ENCODE results near the gene CSDE1. TPM values are rescaled to one million over a fixed set of nuclear protein-coding genes. Genes with fewer than 3 reads are reported as not detected.

Gene CSDE1
- polyA plus RNA-seq, 1 of the 3 experiments (the other 2 are of a cell fraction), result 151 TPM

- H3K27me3 ChIP-seq (ENCODE audit: insufficient read depth), result no peaks in the 10 kb centered on the region; the same call in 1 of the 2 replicates
- no peaks in the 10 kb centered on the region for H3K79me2 ChIP-seq (ENCODE audit: insufficient read depth)
- no peak overlapping the region for H3K4me2 ChIP-seq
- H3K9me3 ChIP-seq, result no peaks in the 10 kb centered on the region
- no peak for TF ChIP-seq JUND (IDR thresholded peaks at IDR 0.05)
- TF ChIP-seq EZH2phosphoT487 (IDR thresholded peaks at IDR 0.05; ENCODE audit: borderline replicate concordance, low read depth), result no peak
- TF ChIP-seq NRF1 (IDR thresholded peaks at IDR 0.05; ENCODE audit: low read depth, low read length), result no peak
- no peak for TF ChIP-seq PBX3 (IDR thresholded peaks at IDR 0.05)
- no peak for TF ChIP-seq CHD2 (IDR thresholded peaks at IDR 0.05; ENCODE audit: low read length, partially characterized antibody)
- no peak for TF ChIP-seq TEAD4 (IDR thresholded peaks at IDR 0.05; ENCODE audit: borderline replicate concordance, insufficient read depth)
- CTCF ChIA-PET, result no interaction called here
- H2AFZ ChIP-seq (ENCODE audit: low read depth), result no peak overlapping the region
- peaks cover 30% of the 10 kb centered on the region for H3F3A ChIP-seq (replicated peaks; ENCODE audit: insufficient read depth)
- 9% methylated on average over 4 of the region's 4 CpGs for WGBS (ENCODE audit: low lambda C conversion rate)
- no peak for DNase-seq
- H3K27ac ChIP-seq (ENCODE audit: low read depth in 2 of 2, low read length in 1 of 2), result no peak overlapping the region
- no peaks in the 10 kb centered on the region for H3K9me2 ChIP-seq
- no peaks in the 10 kb centered on the region; a peak in 1 of 4 replicates for H3K4me1 ChIP-seq (ENCODE audit: control insufficient read depth in 1 of 2, insufficient read depth in 2 of 2, low read depth in 1 of 2, low read length in 1 of 2)
- no peak overlapping the region for H3K4me3 ChIP-seq (ENCODE audit: low read depth in 2 of 2, low read length in 1 of 2)
- POLR2A ChIA-PET, result no interaction called here
- no peak overlapping the region for H3K9ac ChIP-seq
- H3K36me3 ChIP-seq (replicated peaks in 1 of 2; ENCODE audit: control insufficient read depth in 1 of 2, insufficient read depth in 2 of 2, low read length in 1 of 2), result peaks cover 5 to 12% of the 10 kb centered on the region in 2 experiments
- no peaks in the 10 kb centered on the region for H4K20me1 ChIP-seq (ENCODE audit: insufficient read depth)
These were observed 57.7 kb downstream of the CSDE1 start for GRCh38 chr1:114700036-114700600.

GRCh38 chr1:114696810-114697209 is 61.0 kb downstream of the CSDE1 start:
- Histone ChIP-seq H3F3A (replicated peaks; ENCODE audit: insufficient read depth) (no peaks in the 10 kb centered on the region), H4K20me1 (ENCODE audit: insufficient read depth) (no peaks in the 10 kb centered on the region), H3K4me2 (no peak overlapping the region), H3K27me3 (ENCODE audit: insufficient read depth) (no peaks in the 10 kb centered on the region; the same call in 1 of the 2 replicates), H2AFZ (ENCODE audit: low read depth) (no peak overlapping the region), H3K9me2 (no peaks in the 10 kb centered on the region), H3K79me2 (ENCODE audit: insufficient read depth) (no peaks in the 10 kb centered on the region), H3K4me3 (ENCODE audit: low read depth in 2 of 2, low read length in 1 of 2) (no peak overlapping the region), H3K4me1 (ENCODE audit: control insufficient read depth in 1 of 2, insufficient read depth in 2 of 2, low read depth in 1 of 2, low read length in 1 of 2) (no peaks in the 10 kb centered on the region), H3K36me3 (replicated peaks in 1 of 2; ENCODE audit: control insufficient read depth in 1 of 2, insufficient read depth in 2 of 2, low read length in 1 of 2) (no peaks in the 10 kb centered on the region), H3K9ac (no peak overlapping the region), H3K9me3 (no peaks in the 10 kb centered on the region), H3K27ac (ENCODE audit: low read depth in 2 of 2, low read length in 1 of 2) (no peak overlapping the region)
- CTCF ChIA-PET, result interaction anchor here (0.9 kb wide), 1 partner anchor 350 kb away, joined by 3 read pairs; no protein-coding TSS in a partner anchor
- DNase-seq, result no peak
- POLR2A ChIA-PET, result no interaction called here
- TF ChIP-seq RFX5 (IDR thresholded peaks at IDR 0.05; ENCODE audit: low read length) (no peak), USF2 (IDR thresholded peaks at IDR 0.05; ENCODE audit: borderline replicate concordance, low read depth, low read length) (no peak), REST (IDR thresholded peaks at IDR 0.05; ENCODE audit: low read depth, low read length) (no peak), PBX3 (IDR thresholded peaks at IDR 0.05) (no peak), ELF1 (IDR thresholded peaks at IDR 0.05) (no peak), TCF12 (IDR thresholded peaks at IDR 0.05) (no peak), IRF3 (IDR thresholded peaks at IDR 0.05; ENCODE audit: low read depth, low read length) (no peak)

Data from SK-N-SH (cell line).